SH-SY5Y (cell line): ENCODE measurements around the gene CWC15.

Experiments
- GATA2 ChIP-seq: IDR thresholded peaks from 2 replicates; pipeline ENCODE4 v1.6.1; 2011; ENCODE audit warnings: mild to moderate bottlenecking, low read depth, low read length
- GATA3 ChIP-seq: IDR thresholded peaks from 2 replicates; pipeline ENCODE4 v1.6.1; 2011; ENCODE audit warnings: low read depth, mild to moderate bottlenecking, low read length, moderate library complexity

DNA sequence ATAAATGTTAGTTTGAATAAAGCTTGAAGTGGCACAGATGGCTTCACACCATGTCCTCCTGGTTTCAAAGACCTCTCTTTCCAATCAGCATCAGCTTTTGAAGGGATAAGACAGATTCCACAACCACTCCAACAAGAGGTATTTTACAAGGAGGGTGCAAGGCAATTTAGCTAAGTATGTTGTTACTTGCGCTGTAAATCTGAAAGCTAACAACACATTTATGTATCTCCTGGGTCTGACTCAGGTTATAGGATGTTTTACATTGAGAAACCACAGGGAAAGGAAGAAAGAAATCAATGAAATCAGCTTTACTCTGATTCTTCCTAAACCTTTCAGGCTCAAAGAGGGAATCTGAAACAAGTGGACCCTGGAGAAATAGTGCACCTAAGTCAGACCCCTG is 12.1 kb downstream of the CWC15 start:
- TF ChIP-seq GATA2, result no peak
- TF ChIP-seq GATA3, result no peak
